BE2C (cell line): ENCODE data around the gene ECE2.

Source experiments
- DNase-seq: peaks from one replicate; pipeline ENCODE4 v3.0.0-alpha.2; 2020
- H3K27me3 ChIP-seq: fragments of 250-450 bp; sonication (Bioruptor Pico); 2 replicates; pipeline ENCODE4 v1.5.1; 2020; ENCODE audit warnings: mild to moderate bottlenecking
- H3K36me3 ChIP-seq: fragments of 250-450 bp; sonication (Bioruptor Pico); 2 replicates; pipeline ENCODE4 v1.5.1; 2020; ENCODE audit warnings: mild to moderate bottlenecking
- H3K4me1 ChIP-seq: fragments of 250-450 bp; sonication (Bioruptor Pico); 2 replicates; pipeline ENCODE4 v1.5.1; 2020
- H3K4me3 ChIP-seq: 2 replicates; pipeline ENCODE4 v1.5.1; 2011; ENCODE audit warnings: low read depth, low read length
- H3K9me3 ChIP-seq: fragments of 250-450 bp; sonication (Bioruptor Pico); 2 replicates; pipeline ENCODE4 v1.5.1; 2020
- TF ChIP-seq, protein P1 (sequence below): IDR thresholded peaks from 2 replicates; pipeline ENCODE4 v1.5.1; 2012; ENCODE audit warnings: mild to moderate bottlenecking, low read depth, low read length

ECE2 gene

DNA sequence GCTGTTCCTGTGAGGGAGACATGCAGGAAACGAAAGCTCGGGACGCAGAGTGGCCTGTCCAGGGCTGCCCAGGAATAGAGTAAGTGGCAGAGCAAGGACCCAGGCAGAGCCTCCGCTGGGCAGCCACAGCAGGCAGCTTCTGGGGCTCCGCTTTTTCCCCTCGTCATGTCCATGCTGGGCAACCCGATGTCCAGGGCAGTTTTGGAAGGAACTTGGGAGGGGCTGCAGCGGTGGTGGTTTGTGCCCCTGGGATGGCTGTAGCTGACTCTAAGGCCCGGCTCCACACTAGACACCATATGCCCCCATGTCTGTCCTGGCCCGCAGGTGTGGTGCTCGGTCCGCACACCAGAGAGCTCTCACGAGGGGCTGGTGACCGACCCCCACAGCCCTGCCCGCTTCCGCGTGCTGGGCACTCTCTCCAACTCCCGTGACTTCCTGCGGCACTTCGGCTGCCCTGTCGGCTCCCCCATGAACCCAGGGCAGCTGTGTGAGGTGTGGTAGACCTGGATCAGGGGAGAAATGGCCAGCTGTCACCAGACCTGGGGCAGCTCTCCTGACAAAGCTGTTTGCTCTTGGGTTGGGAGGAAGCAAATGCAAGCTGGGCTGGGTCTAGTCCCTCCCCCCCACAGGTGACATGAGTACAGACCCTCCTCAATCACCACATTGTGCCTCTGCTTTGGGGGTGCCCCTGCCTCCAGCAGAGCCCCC, 16.1 kb downstream of the ECE2 start:
- DNase-seq: no peak
- no peak overlapping the region for H3K4me3 ChIP-seq
- H3K27me3 ChIP-seq: no peaks in the 10 kb centered on the region
- no peaks in the 10 kb centered on the region for H3K9me3 ChIP-seq
- H3K4me1 ChIP-seq: no peaks in the 10 kb centered on the region
- TF ChIP-seq, protein P1, sequence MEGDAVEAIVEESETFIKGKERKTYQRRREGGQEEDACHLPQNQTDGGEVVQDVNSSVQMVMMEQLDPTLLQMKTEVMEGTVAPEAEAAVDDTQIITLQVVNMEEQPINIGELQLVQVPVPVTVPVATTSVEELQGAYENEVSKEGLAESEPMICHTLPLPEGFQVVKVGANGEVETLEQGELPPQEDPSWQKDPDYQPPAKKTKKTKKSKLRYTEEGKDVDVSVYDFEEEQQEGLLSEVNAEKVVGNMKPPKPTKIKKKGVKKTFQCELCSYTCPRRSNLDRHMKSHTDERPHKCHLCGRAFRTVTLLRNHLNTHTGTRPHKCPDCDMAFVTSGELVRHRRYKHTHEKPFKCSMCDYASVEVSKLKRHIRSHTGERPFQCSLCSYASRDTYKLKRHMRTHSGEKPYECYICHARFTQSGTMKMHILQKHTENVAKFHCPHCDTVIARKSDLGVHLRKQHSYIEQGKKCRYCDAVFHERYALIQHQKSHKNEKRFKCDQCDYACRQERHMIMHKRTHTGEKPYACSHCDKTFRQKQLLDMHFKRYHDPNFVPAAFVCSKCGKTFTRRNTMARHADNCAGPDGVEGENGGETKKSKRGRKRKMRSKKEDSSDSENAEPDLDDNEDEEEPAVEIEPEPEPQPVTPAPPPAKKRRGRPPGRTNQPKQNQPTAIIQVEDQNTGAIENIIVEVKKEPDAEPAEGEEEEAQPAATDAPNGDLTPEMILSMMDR: no peak
- H3K36me3 ChIP-seq: no peaks in the 10 kb centered on the region

DNA sequence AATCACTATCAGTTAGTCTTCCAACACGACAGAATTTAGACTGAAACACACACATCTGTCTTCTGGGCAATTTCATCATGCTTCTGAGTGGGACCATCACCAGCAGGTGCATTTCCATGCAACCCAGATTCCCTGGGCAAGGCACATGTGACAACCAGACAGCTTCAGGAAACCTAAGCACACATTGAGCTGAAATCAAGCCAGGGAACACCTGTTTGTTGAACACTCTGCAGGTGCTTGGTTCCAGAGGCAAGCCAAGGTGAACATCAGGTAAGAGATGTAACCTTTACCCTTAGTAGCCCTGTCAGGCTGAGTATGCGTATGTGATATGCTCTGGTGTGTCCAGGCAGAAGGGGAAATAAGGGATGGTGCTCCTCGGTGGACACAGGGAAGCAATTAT, 19.9 kb downstream of the ECE2 start:
- Histone ChIP-seq H3K27me3 (no peaks in the 10 kb centered on the region), H3K4me1 (no peaks in the 10 kb centered on the region), H3K4me3 (no peak overlapping the region), H3K36me3 (peaks cover 10% of the 10 kb centered on the region), H3K9me3 (no peaks in the 10 kb centered on the region)
- TF ChIP-seq, protein P1: no peak
- DNase-seq: no peak

DNA sequence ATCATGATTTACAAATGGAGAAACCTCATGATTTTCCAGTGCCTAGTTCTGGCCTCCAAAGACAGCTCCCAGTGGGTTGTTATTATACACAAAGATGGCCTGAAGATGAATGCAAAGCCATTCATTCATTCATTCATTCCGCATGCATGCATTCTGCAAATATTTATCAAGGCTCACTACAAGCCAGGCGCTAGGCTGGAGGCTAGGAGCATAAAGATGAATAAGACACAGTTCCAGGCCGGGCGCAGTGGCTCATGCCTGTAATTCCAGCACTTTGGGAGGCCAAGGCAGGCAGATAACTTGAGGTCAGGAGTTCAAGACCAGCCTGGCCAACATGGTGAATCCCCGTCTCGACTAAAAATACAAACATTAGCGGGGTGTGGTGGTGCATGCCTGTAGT, 20.8 kb downstream of the ECE2 start:
- Histone ChIP-seq H3K4me1 (no peaks in the 10 kb centered on the region), H3K4me3 (no peak overlapping the region), H3K27me3 (no peaks in the 10 kb centered on the region), H3K36me3 (peaks cover 18% of the 10 kb centered on the region), H3K9me3 (no peaks in the 10 kb centered on the region)
- TF ChIP-seq, protein P1: no peak
- no peak for DNase-seq

DNA sequence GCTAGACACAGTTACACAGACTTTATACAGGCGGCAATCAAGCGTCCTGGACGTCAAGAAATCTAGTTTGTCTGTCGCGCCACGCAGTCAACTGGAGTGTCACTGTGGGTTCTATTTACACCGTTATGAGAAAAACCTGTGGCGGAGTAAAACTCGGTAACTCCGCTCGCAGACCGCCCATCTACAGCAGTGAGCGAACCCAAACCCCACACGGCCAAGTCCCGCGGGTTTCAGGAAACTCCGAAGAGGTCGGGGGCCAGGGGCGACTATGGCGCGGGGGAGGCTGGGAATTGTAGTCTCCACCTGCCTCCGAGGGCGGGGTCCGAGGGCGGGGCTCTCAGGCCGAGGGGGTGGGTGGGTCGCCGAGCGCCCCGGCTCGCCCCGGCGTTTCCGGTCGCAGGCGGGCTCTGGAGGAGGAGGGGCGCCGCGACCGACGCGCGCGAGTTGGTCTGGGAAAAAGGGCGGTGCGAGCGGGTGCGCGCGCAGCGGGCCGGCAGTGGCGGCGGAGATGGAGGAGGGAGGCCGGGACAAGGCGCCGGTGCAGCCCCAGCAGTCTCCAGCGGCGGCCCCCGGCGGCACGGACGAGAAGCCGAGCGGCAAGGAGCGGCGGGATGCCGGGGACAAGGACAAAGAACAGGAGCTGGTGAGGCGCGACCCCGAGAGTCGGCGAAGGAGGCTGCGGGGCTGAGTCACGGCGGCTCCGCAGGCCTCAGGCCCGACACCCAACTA, 23.1 kb downstream of the ECE2 start, which contains the start of gene PSMD2:
Gene PSMD2 (plus strand): TSS at position 483 of the 729 bp plus-strand sequence. CDS start 26 bp downstream, at position 509.
- no peaks in the 10 kb centered on the region for H3K9me3 ChIP-seq
- peak; percentile 99 for DNase-seq
- peak within 1 kb of the TSS; percentile 95 for H3K4me3 ChIP-seq
- H3K27me3 ChIP-seq: no peaks in the 10 kb centered on the region
- no peaks in the 10 kb centered on the region for H3K4me1 ChIP-seq
- TF ChIP-seq, protein P1: no peak
- peaks cover 40% of the 10 kb centered on the region for H3K36me3 ChIP-seq

DNA sequence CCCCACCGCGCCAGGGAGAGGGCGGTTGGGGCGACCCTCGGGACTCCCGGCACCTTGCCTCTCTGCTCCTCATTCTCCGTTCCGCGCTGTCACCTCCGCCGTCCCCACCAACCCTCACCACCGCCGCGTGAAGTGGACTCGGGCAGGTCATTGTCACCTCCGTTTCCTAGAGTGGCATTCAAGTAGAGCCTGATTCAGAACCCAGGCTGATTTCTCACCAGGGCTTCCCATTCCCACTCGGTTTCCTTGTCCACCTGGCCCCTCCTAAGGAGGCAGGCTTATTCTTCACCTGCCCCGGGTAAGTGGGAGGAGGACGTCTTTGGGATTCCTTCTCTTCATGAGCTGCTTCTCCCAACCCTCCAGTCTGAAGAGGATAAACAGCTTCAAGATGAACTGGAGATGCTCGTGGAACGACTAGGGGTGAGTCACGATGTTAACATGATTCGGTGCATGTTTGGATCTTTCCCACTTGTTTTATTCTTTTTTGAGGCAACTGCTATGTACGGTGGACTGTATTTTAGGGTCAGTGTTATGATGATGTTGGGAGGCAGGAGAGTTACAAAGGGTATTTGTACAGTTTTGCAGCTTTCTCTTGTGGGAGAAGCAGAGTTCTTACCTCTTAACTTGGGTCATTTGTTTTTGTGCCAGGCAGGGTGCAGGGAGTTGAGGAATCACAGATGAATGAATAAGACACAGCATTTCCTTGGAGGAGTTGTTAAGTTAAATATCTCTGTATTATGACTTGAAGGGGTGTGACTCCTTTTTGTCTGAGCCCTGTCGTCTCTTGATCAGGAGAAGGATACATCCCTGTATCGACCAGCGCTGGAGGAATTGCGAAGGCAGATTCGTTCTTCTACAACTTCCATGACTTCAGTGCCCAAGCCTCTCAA, 23.9 kb downstream of the ECE2 start:
- H3K27me3 ChIP-seq: no peaks in the 10 kb centered on the region
- H3K36me3 ChIP-seq: peaks cover 48% of the 10 kb centered on the region
- TF ChIP-seq, protein P1: no peak
- H3K4me1 ChIP-seq: no peaks in the 10 kb centered on the region
- H3K9me3 ChIP-seq: no peaks in the 10 kb centered on the region
- DNase-seq: no peak
- peak overlapping the region; percentile 95 for H3K4me3 ChIP-seq
